IMR-90 (cell line): ENCODE measurements around the gene PATJ. TPM values are rescaled to one million over a fixed set of nuclear protein-coding genes. Genes with fewer than 3 reads are reported as not detected.

Experiments
- ATAC-seq: fragments of 200-7000 bp; cut with Tn5 transposase; 2 replicates; pipeline ENCODE4 v1.9.1; 2020; ENCODE audit warnings: low read depth, mild to moderate bottlenecking, moderate library complexity
- BruUV-seq: library from RNA; stranded (reverse); fragments of 400-500 nt; replicated peaks from 2 replicates; lab custom pipeline; 2021; lab: Mats Ljungman, UMichigan
- CTCF ChIA-PET: fragments of 300-600 bp; formaldehyde crosslinking; extraction: SDS; loops from one replicate; lab custom pipeline; 2021; ENCODE audit warnings: antibody characterized with exemption; lab: Yijun Ruan, JAX
- POLR2A ChIA-PET: fragments of 300-600 bp; sonication (Branson Sonifier 250); formaldehyde crosslinking; loops from one replicate; lab custom pipeline; 2022; ENCODE audit warnings: antibody characterized with exemption; ENCODE audit not compliant: unreplicated experiment; lab: Charles Lee
- DNase-seq: peaks from one replicate; pipeline ENCODE4 v3.0.0; 2013
- H2AFZ ChIP-seq: replicated peaks from 2 replicates; pipeline ENCODE3; 2013; ENCODE audit warnings: low read length, mild to moderate bottlenecking; ENCODE audit not compliant: poor library complexity
- H2AK5ac ChIP-seq: 2 replicates; pipeline ENCODE4 v1.6.1; 2013; ENCODE audit warnings: low read depth, low read length, inconsistent platforms
- H2AK9ac ChIP-seq: replicated peaks from 2 replicates; pipeline ENCODE3; 2013; ENCODE audit warnings: mild to moderate bottlenecking, low read depth, low read length, moderate library complexity; ENCODE audit not compliant: poor library complexity
- H2BK120ac ChIP-seq: 2 replicates; pipeline ENCODE4 v1.6.1; 2013; ENCODE audit warnings: low read depth, low read length, inconsistent platforms
- H2BK15ac ChIP-seq: 3 replicates; pipeline ENCODE4 v1.6.1; 2013; ENCODE audit warnings: low read depth, low read length, inconsistent platforms
- H2BK20ac ChIP-seq: 2 replicates; pipeline ENCODE4 v1.6.1; 2013; ENCODE audit warnings: low read depth, mild to moderate bottlenecking, inconsistent platforms, low read length, moderate library complexity
- H2BK5ac ChIP-seq: 2 replicates; pipeline ENCODE4 v1.6.1; 2013; ENCODE audit warnings: mild to moderate bottlenecking, low read depth, low read length, inconsistent platforms; ENCODE audit not compliant: poor library complexity, severe bottlenecking
- H3K14ac ChIP-seq: replicated peaks from 2 replicates; pipeline ENCODE4 v1.6.1; 2013; ENCODE audit warnings: low read depth, low read length, inconsistent platforms
- H3K18ac ChIP-seq: 2 replicates; pipeline ENCODE4 v1.6.1; 2013; ENCODE audit warnings: low read depth, low read length, control low read depth
- H3K23ac ChIP-seq: 2 replicates; pipeline ENCODE4 v1.6.1; 2013; ENCODE audit warnings: low read depth, low read length, inconsistent platforms
- H3K27ac ChIP-seq: 2 replicates; pipeline ENCODE4 v1.5.1; 2013; ENCODE audit warnings: mild to moderate bottlenecking, control low read depth, low read length; ENCODE audit not compliant: insufficient read depth
- H3K27me3 ChIP-seq: 2 replicates; pipeline ENCODE4 v1.6.1; 2013; ENCODE audit warnings: low read length; ENCODE audit not compliant: control insufficient read depth, insufficient read depth
- H3K36me3 ChIP-seq: 2 replicates; pipeline ENCODE4 v1.6.1; 2013; ENCODE audit warnings: low read length, mixed read lengths; ENCODE audit not compliant: control insufficient read depth, insufficient read depth
- H3K4ac ChIP-seq: 2 replicates; pipeline ENCODE4 v1.6.1; 2013; ENCODE audit warnings: low read depth, low read length, inconsistent platforms
- H3K4me1 ChIP-seq: 2 replicates; pipeline ENCODE4 v1.6.1; 2013; ENCODE audit warnings: low read length, mixed read lengths; ENCODE audit not compliant: control insufficient read depth, insufficient read depth
- H3K4me2 ChIP-seq: 2 replicates; pipeline ENCODE4 v1.6.1; 2013; ENCODE audit warnings: low read depth, mild to moderate bottlenecking, control low read depth, low read length, moderate library complexity
- H3K4me3 ChIP-seq: 2 replicates; pipeline ENCODE4 v1.5.1; 2013; ENCODE audit warnings: low read depth, mild to moderate bottlenecking, control low read depth, low read length, moderate library complexity; ENCODE audit not compliant: insufficient read depth
- H3K56ac ChIP-seq: 2 replicates; pipeline ENCODE4 v1.6.1; 2013; ENCODE audit warnings: low read length, inconsistent platforms; ENCODE audit not compliant: insufficient read depth; ENCODE audit errors: extremely low read depth
- H3K79me1 ChIP-seq, 2 experiments: 2 replicates each; pipeline ENCODE4 v1.6.1; 2013; ENCODE audit warnings: low read length in 2 of 2, inconsistent platforms in 1 of 2, low read depth in 1 of 2
- H3K9ac ChIP-seq: 2 replicates; pipeline ENCODE4 v1.6.1; 2013; ENCODE audit warnings: low read depth, low read length, control low read depth
- H3K9me1 ChIP-seq: 2 replicates; pipeline ENCODE4 v1.6.1; 2013; ENCODE audit warnings: low read length, inconsistent platforms; ENCODE audit not compliant: insufficient read depth
- H3K9me3 ChIP-seq: 2 replicates; pipeline ENCODE4 v1.6.1; 2013; ENCODE audit warnings: low read length; ENCODE audit not compliant: control insufficient read depth, insufficient read depth
- H4K20me1 ChIP-seq: 2 replicates; pipeline ENCODE4 v1.6.1; 2013; ENCODE audit warnings: low read length, inconsistent platforms; ENCODE audit not compliant: insufficient read depth
- H4K5ac ChIP-seq: 2 replicates; pipeline ENCODE4 v1.6.1; 2013; ENCODE audit warnings: mild to moderate bottlenecking, low read depth, low read length, control low read depth
- H4K8ac ChIP-seq, 2 experiments: 2 replicates each; pipeline ENCODE4 v1.6.1; 2013; ENCODE audit warnings: low read depth in 2 of 2, low read length in 2 of 2, control low read depth in 1 of 2, inconsistent platforms in 1 of 2
- H4K91ac ChIP-seq: 2 replicates; pipeline ENCODE4 v1.6.1; 2013; ENCODE audit warnings: low read depth, low read length, inconsistent platforms; ENCODE audit not compliant: insufficient read depth
- BHLHE40 ChIP-seq: fragments of 150-350 bp; IDR thresholded peaks from 2 replicates; pipeline ENCODE4 v1.6.1; 2016; ENCODE audit warnings: mild to moderate bottlenecking, low read depth, low read length
- CEBPB ChIP-seq: IDR thresholded peaks from 2 replicates; pipeline ENCODE4 v1.6.1; 2012; ENCODE audit warnings: low read depth, low read length, improper control_type of control experiment
- CHD1 ChIP-seq: IDR thresholded peaks from 2 replicates; pipeline ENCODE4 v1.6.1; 2012; ENCODE audit warnings: low read depth, low read length, improper control_type of control experiment
- FOS ChIP-seq: fragments of 150-350 bp; IDR thresholded peaks from 2 replicates; pipeline ENCODE4 v1.6.1; 2016; ENCODE audit warnings: low read depth, low read length
- MAFK ChIP-seq: IDR thresholded peaks from 2 replicates; pipeline ENCODE4 v1.6.1; 2012; ENCODE audit warnings: low read depth, low read length, improper control_type of control experiment
- MAZ ChIP-seq: IDR thresholded peaks from 2 replicates; pipeline ENCODE4 v1.6.1; 2012; ENCODE audit warnings: low read depth, mild to moderate bottlenecking, low read length, improper control_type of control experiment, moderate library complexity, borderline replicate concordance
- MXI1 ChIP-seq: IDR thresholded peaks from 2 replicates; pipeline ENCODE4 v1.6.1; 2012; ENCODE audit warnings: low read depth, mild to moderate bottlenecking, low read length, moderate library complexity, borderline replicate concordance
- NFE2L2 ChIP-seq: fragments of 150-350 bp; IDR thresholded peaks from 2 replicates; pipeline ENCODE4 v1.6.1; 2016; ENCODE audit warnings: low read depth, mild to moderate bottlenecking, low read length
- POLR2A ChIP-seq: IDR thresholded peaks from 2 replicates; pipeline ENCODE4 v1.6.1; 2012; ENCODE audit warnings: mild to moderate bottlenecking, low read depth, low read length
- RAD21 ChIP-seq: IDR thresholded peaks from 2 replicates; pipeline ENCODE4 v1.6.1; 2012; ENCODE audit warnings: low read length, improper control_type of control experiment
- RCOR1 ChIP-seq: IDR thresholded peaks from 2 replicates; pipeline ENCODE4 v1.6.1; 2012; ENCODE audit warnings: mild to moderate bottlenecking, low read length, improper control_type of control experiment; ENCODE audit not compliant: insufficient replicate concordance
- RFX5 ChIP-seq: IDR thresholded peaks from 2 replicates; pipeline ENCODE4 v1.8.0; 2012; ENCODE audit warnings: low read depth, mild to moderate bottlenecking, low read length, moderate library complexity
- SMC3 ChIP-seq: fragments of 150-350 bp; IDR thresholded peaks from 2 replicates; pipeline ENCODE4 v1.6.1; 2016; ENCODE audit warnings: low read depth, mild to moderate bottlenecking, antibody characterized with exemption, low read length, moderate library complexity
- WGBS, 2 experiments: methylation state at CpG; one replicate each; pipeline versions ENCODE4 v1.1.5 to v1.1.7; 2013; ENCODE audit warnings: missing lambda C conversion rate in 2 of 2; ENCODE audit not compliant: insufficient read length in 1 of 2; ENCODE audit errors: extremely low coverage in 2 of 2; 5-methylcytosine and 5-hydroxymethylcytosine counted together
- dilution Hi-C: fragments of 300-500 bp; cut with HindIII; formaldehyde crosslinking; loops from one replicate; pipeline ENCODE4 v1.14.3; 2018; ENCODE audit warnings: low sequenced_read_pairs; ENCODE audit not compliant: unreplicated experiment
- in situ Hi-C: fragments of 300-500 bp; cut with MboI; formaldehyde crosslinking; loops from 3 replicates; pipeline ENCODE4 v1.14.3; 2019; ENCODE audit warnings: low sequenced_read_pairs, inconsistent platforms, mixed read lengths
- intact Hi-C: fragments of 100-400 bp; cut with micrococcal nuclease; formaldehyde crosslinking; loops from 2 replicates; pipeline ENCODE4 v1.10.0; 2022
- polyA plus RNA-seq, 3 experiments: library from polyadenylated mRNA; depleted of rRNA; stranded (reverse); fragments of >200 nt; gene quantifications; 2 replicates each; pipeline ENCODE4 v1.2.3, GENCODE V29; 2012; ENCODE audit warnings: low replicate concordance in 1 of 3
- total RNA-seq: library from RNA; depleted of rRNA; stranded (reverse); fragments of >200 nt; gene quantifications from 2 replicates; pipeline ENCODE4 v1.2.3, GENCODE V29; 2012
- TF ChIP-seq, protein P1 (sequence below): conservative IDR thresholded peaks from 2 replicates; pipeline ENCODE4 v1.5.1; 2012; ENCODE audit warnings: mild to moderate bottlenecking, low read depth, low read length, improper control_type of control experiment
- TF ChIP-seq, protein P2 (sequence below): fragments of 150-350 bp; IDR thresholded peaks from 2 replicates; pipeline ENCODE4 v1.6.1; 2016; ENCODE audit warnings: low read depth, mild to moderate bottlenecking, low read length, moderate library complexity, borderline replicate concordance
- TF ChIP-seq, protein P3 (sequence below): fragments of 150-350 bp; IDR thresholded peaks from 2 replicates; pipeline ENCODE4 v1.6.1; 2017; ENCODE audit warnings: mild to moderate bottlenecking, antibody characterized with exemption, low read length, low read depth

PATJ gene
- total and polyA plus RNA-seq, 2 of the 4 experiments (the other 2 are of a cell fraction), result 2.0 to 3.4 TPM

DNA sequence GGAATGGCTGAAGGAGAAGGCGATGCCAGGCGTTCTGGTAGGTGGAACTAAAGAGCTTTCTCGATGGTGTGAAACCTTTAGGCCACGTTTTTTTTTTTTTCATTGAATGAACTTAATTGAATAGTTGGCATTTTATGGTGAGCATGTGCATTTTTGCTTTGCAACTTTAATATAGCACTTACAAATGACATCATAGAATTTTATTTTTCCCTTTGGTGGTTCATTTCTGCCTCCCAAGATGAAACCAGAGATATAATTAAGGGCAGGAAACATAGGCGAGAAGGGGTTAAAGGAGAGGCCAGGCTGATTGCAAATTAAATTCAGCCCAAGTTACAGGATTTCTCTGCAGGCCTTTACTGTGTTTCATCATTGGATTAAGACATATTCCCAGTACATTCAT, 366.8 kb downstream of the PATJ start:
- WGBS, 2 experiments, result no CpG with 5 or more reads among the region's 5 CpGs
- in situ Hi-C loops, result no loop called here
- ATAC-seq, result no peak
- TF ChIP-seq, protein P1, sequence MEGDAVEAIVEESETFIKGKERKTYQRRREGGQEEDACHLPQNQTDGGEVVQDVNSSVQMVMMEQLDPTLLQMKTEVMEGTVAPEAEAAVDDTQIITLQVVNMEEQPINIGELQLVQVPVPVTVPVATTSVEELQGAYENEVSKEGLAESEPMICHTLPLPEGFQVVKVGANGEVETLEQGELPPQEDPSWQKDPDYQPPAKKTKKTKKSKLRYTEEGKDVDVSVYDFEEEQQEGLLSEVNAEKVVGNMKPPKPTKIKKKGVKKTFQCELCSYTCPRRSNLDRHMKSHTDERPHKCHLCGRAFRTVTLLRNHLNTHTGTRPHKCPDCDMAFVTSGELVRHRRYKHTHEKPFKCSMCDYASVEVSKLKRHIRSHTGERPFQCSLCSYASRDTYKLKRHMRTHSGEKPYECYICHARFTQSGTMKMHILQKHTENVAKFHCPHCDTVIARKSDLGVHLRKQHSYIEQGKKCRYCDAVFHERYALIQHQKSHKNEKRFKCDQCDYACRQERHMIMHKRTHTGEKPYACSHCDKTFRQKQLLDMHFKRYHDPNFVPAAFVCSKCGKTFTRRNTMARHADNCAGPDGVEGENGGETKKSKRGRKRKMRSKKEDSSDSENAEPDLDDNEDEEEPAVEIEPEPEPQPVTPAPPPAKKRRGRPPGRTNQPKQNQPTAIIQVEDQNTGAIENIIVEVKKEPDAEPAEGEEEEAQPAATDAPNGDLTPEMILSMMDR, result no peak
- no peak for TF ChIP-seq MAZ
- TF ChIP-seq FOS, result no peak
- no peak for TF ChIP-seq CEBPB
- no peak for TF ChIP-seq SMC3
- TF ChIP-seq, protein P2, sequence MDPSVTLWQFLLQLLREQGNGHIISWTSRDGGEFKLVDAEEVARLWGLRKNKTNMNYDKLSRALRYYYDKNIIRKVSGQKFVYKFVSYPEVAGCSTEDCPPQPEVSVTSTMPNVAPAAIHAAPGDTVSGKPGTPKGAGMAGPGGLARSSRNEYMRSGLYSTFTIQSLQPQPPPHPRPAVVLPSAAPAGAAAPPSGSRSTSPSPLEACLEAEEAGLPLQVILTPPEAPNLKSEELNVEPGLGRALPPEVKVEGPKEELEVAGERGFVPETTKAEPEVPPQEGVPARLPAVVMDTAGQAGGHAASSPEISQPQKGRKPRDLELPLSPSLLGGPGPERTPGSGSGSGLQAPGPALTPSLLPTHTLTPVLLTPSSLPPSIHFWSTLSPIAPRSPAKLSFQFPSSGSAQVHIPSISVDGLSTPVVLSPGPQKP, result no peak
- TF ChIP-seq BHLHE40, result no peak
- TF ChIP-seq, protein P3, sequence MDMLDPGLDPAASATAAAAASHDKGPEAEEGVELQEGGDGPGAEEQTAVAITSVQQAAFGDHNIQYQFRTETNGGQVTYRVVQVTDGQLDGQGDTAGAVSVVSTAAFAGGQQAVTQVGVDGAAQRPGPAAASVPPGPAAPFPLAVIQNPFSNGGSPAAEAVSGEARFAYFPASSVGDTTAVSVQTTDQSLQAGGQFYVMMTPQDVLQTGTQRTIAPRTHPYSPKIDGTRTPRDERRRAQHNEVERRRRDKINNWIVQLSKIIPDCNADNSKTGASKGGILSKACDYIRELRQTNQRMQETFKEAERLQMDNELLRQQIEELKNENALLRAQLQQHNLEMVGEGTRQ, result no peak
- TF ChIP-seq CHD1, result no peak
- TF ChIP-seq POLR2A, result no peak
- no peak for TF ChIP-seq MXI1
- TF ChIP-seq NFE2L2, result no peak
- TF ChIP-seq RAD21, result no peak
- TF ChIP-seq RFX5, result no peak
- no peak for TF ChIP-seq MAFK
- no peak for TF ChIP-seq RCOR1
- ChIA-PET CTCF (no interaction called here), POLR2A (no interaction called here)
- Histone ChIP-seq H3K23ac (no peak overlapping the region), H4K8ac (no peak overlapping the region), H3K18ac (no peak overlapping the region), H2AFZ (no peak overlapping the region), H3K27me3 (no peaks in the 10 kb centered on the region), H3K4me3 (no peak overlapping the region), H3K9ac (no peak overlapping the region), H2AK9ac (no peak overlapping the region), H3K4me2 (no peak overlapping the region), H2BK15ac (no peak overlapping the region), H3K79me1 (no peaks in the 10 kb centered on the region), H3K9me1 (no peaks in the 10 kb centered on the region), H3K4ac (no peak overlapping the region), H3K4me1 (no peaks in the 10 kb centered on the region), H4K20me1 (no peaks in the 10 kb centered on the region), H2BK120ac (no peak overlapping the region), H3K27ac (no peak overlapping the region), H4K5ac (no peak overlapping the region), H2BK5ac (no peak overlapping the region), H2AK5ac (no peak overlapping the region), H3K9me3 (no peaks in the 10 kb centered on the region), H2BK20ac (no peak overlapping the region), H4K91ac (no peak overlapping the region), H3K36me3 (no peaks in the 10 kb centered on the region), H3K56ac (no peak overlapping the region), H3K14ac (no peak overlapping the region)
- dilution Hi-C loops, result no loop called here
- no TSS peak for BruUV-seq
- intact Hi-C loops, result no loop called here
- no peak for DNase-seq
